IPS-18c (cell line): Measurements from ENCODE around the gene ETFA.
"Not testable (repeated sequence)": the region's sequence is repeated elsewhere in the genome, so short reads cannot be mapped to it uniquely, and the experiment has no call there.

Experiments
- H3K4me3 ChIP-seq: 2 replicates; pipeline ENCODE4 v1.7.0; 2013; ENCODE audit warnings: low read depth, mild to moderate bottlenecking, low read length, moderate library complexity; ENCODE audit not compliant: insufficient read depth
- H3K9me3 ChIP-seq: one replicate; pipeline ENCODE4 v1.6.1; 2013; ENCODE audit warnings: mild to moderate bottlenecking, low read length, moderate library complexity; ENCODE audit not compliant: control insufficient read depth, insufficient read depth

The ETFA gene

GRCh38 chr15:76333720-76334437, 22.6 kb upstream of the ETFA start:
- H3K4me3 ChIP-seq: no peak overlapping the region
- H3K9me3 ChIP-seq: peaks cover 6% of the 10 kb centered on the region

- peaks cover 6% of the 10 kb centered on the region for H3K9me3 ChIP-seq
- H3K4me3 ChIP-seq: no peak overlapping the region
These were observed 22.0 kb upstream of the ETFA start for GRCh38 chr15:76333309-76333708.

- H3K4me3 ChIP-seq: no peak overlapping the region
- H3K9me3 ChIP-seq: peaks cover 6% of the 10 kb centered on the region
These were observed 21.5 kb upstream of the ETFA start for GRCh38 chr15:76332796-76333195.

GRCh38 chr15:76330080-76330680, 18.9 kb upstream of the ETFA start:
- Histone ChIP-seq H3K4me3 (no peak overlapping the region), H3K9me3 (peaks cover 3% of the 10 kb centered on the region)

GRCh38 chr15:76328958-76329357, 17.7 kb upstream of the ETFA start:
- Histone ChIP-seq H3K9me3 (no peaks in the 10 kb centered on the region), H3K4me3 (no peak overlapping the region)

- no peak overlapping the region for H3K4me3 ChIP-seq
- H3K9me3 ChIP-seq: no peaks in the 10 kb centered on the region
These were observed 16.9 kb upstream of the ETFA start for GRCh38 chr15:76328106-76328696.

GRCh38 chr15:76327191-76328105, 16.2 kb upstream of the ETFA start:
- no peak overlapping the region for H3K4me3 ChIP-seq
- no peaks in the 10 kb centered on the region for H3K9me3 ChIP-seq

- H3K4me3 ChIP-seq: no peak overlapping the region
These were observed 14.4 kb upstream of the ETFA start for GRCh38 chr15:76325704-76326103.

GRCh38 chr15:76324066-76324465, 12.8 kb upstream of the ETFA start:
- no peak overlapping the region for H3K4me3 ChIP-seq
- H3K9me3 ChIP-seq: no peaks in the 10 kb centered on the region

More at GRCh38 chr15:76325704-76326103, 14.4 kb upstream of the ETFA start:
- H3K9me3 ChIP-seq: no peaks in the 10 kb centered on the region

GRCh38 chr15:76321602-76322001, 10.3 kb upstream of the ETFA start:
- Histone ChIP-seq H3K4me3 (no peak overlapping the region), H3K9me3 (no peaks in the 10 kb centered on the region)

GRCh38 chr15:76321171-76321570, 9.9 kb upstream of the ETFA start:
- Histone ChIP-seq H3K9me3 (no peaks in the 10 kb centered on the region), H3K4me3 (no peak overlapping the region)

- H3K4me3 ChIP-seq: no peak overlapping the region
- no peaks in the 10 kb centered on the region for H3K9me3 ChIP-seq
These were observed 8.7 kb upstream of the ETFA start for GRCh38 chr15:76320012-76320411.

GRCh38 chr15:76313731-76314130, 2.5 kb upstream of the ETFA start:
- Histone ChIP-seq H3K4me3 (no peak overlapping the region), H3K9me3 (no peaks in the 10 kb centered on the region)

GRCh38 chr15:76313175-76313567, 1.9 kb upstream of the ETFA start:
- H3K9me3 ChIP-seq, H3K4me3 ChIP-seq: not testable (repeated sequence)

- no peaks in the 10 kb centered on the region for H3K9me3 ChIP-seq
- H3K4me3 ChIP-seq: no peak overlapping the region
These were observed 1.4 kb upstream of the ETFA start for GRCh38 chr15:76312540-76313174.

- Histone ChIP-seq H3K4me3 (peak overlapping the region; percentile 94), H3K9me3 (no peaks in the 10 kb centered on the region)
These were observed 682 bp downstream of the ETFA start for GRCh38 chr15:76310475-76311099.
